KOPT-K1 (cell line): Measurements from ENCODE around the gene EP300.
"Not testable (repeated sequence)": the region's sequence is repeated elsewhere in the genome, so short reads cannot be mapped to it uniquely, and the experiment has no call there.

Source experiments
- H3K27ac ChIP-seq: fragments of 200-600 bp; sonication (generic); 2 replicates; pipeline ENCODE4 v1.5.1; 2016; ENCODE audit warnings: antibody characterized with exemption, mild to moderate bottlenecking, low read depth, low read length; ENCODE audit not compliant: poor library complexity, severe bottlenecking
- H3K36me3 ChIP-seq: fragments of 200-600 bp; sonication (generic); 2 replicates; pipeline ENCODE4 v1.5.1; 2017; ENCODE audit warnings: antibody characterized with exemption, mild to moderate bottlenecking, low read length, moderate library complexity; ENCODE audit not compliant: insufficient read depth
- H3K9me3 ChIP-seq: fragments of 200-600 bp; sonication (generic); 2 replicates; pipeline ENCODE4 v1.5.1; 2017; ENCODE audit warnings: antibody characterized with exemption, low read length, mild to moderate bottlenecking; ENCODE audit not compliant: insufficient read depth, poor library complexity, severe bottlenecking

EP300 gene

GRCh38 chr22:41092023-41092817 lies at the start of gene EP300:
TSS of gene EP300 (plus strand) at chr22:41092592. CDS start at chr22:41093005, 413 bp downstream.
- H3K27ac ChIP-seq, result peak within 1 kb of the TSS; percentile 98
- peaks cover 10% of the 10 kb centered on the region for H3K36me3 ChIP-seq
- no peaks in the 10 kb centered on the region for H3K9me3 ChIP-seq

DNA sequence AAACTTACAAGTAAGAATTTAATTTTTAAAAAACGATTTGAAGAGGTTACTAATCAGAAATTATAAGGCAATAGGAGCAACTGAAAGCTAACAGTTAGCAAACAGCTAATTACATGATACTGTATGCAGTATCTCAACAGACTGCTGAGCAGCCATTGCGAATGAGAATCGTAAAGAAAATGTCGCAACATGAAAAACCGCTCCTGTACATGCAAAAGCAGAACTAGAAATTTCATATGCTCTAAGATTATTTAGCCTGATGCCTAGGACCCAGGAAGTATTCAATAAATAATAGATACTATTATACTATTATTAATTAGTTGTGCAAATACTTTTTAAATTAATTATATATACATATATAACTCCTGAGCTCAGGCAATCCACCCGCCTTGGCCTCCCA lies 48.7 kb upstream of the EP300 start:
- no peaks in the 10 kb centered on the region for H3K9me3 ChIP-seq
- H3K36me3 ChIP-seq, result no peaks in the 10 kb centered on the region
- no peak overlapping the region for H3K27ac ChIP-seq

- not testable (repeated sequence) for H3K27ac ChIP-seq, H3K36me3 ChIP-seq, H3K9me3 ChIP-seq
Observed at GRCh38 chr22:41045575-41045974, 46.8 kb upstream of the EP300 start.

DNA sequence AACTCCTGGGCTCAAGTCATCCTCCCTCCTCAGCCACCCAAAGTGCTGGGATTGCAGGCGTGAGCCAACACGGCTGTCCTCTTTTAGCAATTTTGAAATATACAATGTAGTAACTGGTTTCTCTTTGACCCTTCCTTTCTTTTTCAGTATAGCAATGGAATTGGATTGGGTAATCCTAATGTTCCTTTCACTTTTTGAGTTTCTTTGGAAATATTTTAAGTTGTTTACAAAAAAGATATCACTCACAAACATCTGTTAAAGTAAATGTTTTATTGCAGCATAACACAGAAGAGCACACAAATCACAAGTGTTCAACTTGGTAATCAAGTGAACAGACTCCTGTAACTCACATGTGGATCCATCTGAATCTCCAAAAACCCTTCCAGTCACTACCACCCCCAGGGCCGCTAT lies 44.6 kb upstream of the EP300 start:
- Histone ChIP-seq H3K27ac (no peak overlapping the region), H3K36me3 (no peaks in the 10 kb centered on the region), H3K9me3 (no peaks in the 10 kb centered on the region)

DNA sequence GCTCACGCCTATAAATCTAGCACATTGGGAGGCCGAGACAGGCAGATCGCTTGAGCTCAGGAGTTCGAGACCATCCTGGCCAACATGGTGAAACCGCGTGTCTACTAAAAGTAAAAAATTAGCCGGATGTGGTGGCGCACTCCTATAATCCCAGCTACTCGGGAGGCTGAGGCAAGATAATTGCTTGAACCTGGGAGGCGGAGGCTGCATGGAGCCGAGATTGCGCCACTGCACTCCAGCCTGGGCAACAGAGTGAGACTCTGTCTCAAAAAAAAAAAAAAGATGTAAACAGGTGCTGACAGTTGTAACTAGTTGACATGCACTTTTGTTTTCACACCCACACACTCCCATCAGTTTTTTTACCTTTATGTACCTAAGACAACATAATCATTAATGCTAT lies 44.0 kb upstream of the EP300 start:
- H3K27ac ChIP-seq, H3K9me3 ChIP-seq, H3K36me3 ChIP-seq: not testable (repeated sequence)

- Histone ChIP-seq H3K36me3 (no peaks in the 10 kb centered on the region), H3K27ac (no peak overlapping the region), H3K9me3 (no peaks in the 10 kb centered on the region)
Observed at GRCh38 chr22:41048791-41049717, 43.3 kb upstream of the EP300 start.

- H3K9me3 ChIP-seq, H3K36me3 ChIP-seq, H3K27ac ChIP-seq: not testable (repeated sequence)
Observed at GRCh38 chr22:41049795-41050194, 42.6 kb upstream of the EP300 start.

- Histone ChIP-seq H3K9me3 (no peaks in the 10 kb centered on the region), H3K36me3 (no peaks in the 10 kb centered on the region), H3K27ac (no peak overlapping the region)
Observed at GRCh38 chr22:41050883-41051282, 41.5 kb upstream of the EP300 start.

- H3K27ac ChIP-seq, result no peak overlapping the region
- H3K9me3 ChIP-seq, result no peaks in the 10 kb centered on the region
- no peaks in the 10 kb centered on the region for H3K36me3 ChIP-seq
Observed at GRCh38 chr22:41052661-41053490, 39.5 kb upstream of the EP300 start.

DNA sequence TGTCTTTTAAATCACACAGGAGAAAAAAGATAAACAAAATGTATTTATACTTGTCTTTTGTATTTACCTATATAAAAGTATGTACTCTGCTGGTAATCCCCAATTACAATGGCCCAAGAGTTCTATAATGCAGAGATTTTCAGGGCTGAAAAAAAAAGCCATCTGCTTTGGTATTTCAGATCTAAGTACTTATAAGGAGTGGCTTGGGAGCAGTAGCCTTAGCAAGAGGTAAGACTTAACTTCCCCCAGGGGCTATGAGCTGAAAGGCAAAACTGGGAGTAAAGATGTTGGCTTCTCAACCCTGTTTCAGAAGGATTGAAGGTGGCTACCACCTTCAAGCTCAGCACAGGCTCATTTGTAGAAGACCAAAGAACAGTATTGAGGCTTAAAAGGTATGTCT lies 35.3 kb upstream of the EP300 start:
- Histone ChIP-seq H3K9me3 (no peaks in the 10 kb centered on the region), H3K36me3 (no peaks in the 10 kb centered on the region), H3K27ac (no peak overlapping the region)

- H3K27ac ChIP-seq, result no peak overlapping the region
- H3K9me3 ChIP-seq, result no peaks in the 10 kb centered on the region
- no peaks in the 10 kb centered on the region for H3K36me3 ChIP-seq
Observed at GRCh38 chr22:41062146-41062545, 30.2 kb upstream of the EP300 start.

- not testable (repeated sequence) for H3K36me3 ChIP-seq, H3K9me3 ChIP-seq, H3K27ac ChIP-seq
Observed at GRCh38 chr22:41064326-41064725, 28.1 kb upstream of the EP300 start.

DNA sequence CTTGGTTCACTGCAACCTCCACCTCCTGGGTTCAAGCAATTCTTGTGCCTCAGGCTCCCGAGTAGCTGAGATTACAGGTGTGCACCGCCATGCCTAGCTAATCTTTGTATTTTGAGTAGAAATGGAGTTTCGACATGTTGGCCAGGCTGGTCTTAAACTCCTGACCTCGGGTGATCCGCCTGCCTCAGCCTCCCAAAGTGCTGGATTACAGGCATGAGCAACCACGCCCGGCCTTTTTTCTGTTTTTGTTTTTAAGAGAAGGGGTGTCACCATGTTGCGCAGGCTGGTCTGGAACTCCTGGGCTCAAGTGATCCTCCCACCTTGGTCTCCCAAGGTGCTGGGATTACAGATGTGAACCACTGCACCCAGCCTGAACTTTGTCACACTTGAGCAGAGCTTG lies 26.1 kb upstream of the EP300 start:
- not testable (repeated sequence) for H3K36me3 ChIP-seq, H3K27ac ChIP-seq, H3K9me3 ChIP-seq

- not testable (repeated sequence) for H3K27ac ChIP-seq, H3K9me3 ChIP-seq, H3K36me3 ChIP-seq
Observed at GRCh38 chr22:41067968-41068367, 24.4 kb upstream of the EP300 start.
